ENCODE measurements around the gene ADPRH.
A peak's percentile ranks its signal among the peaks of the same experiment; 100 is the strongest.

ADPRH gene

DNA sequence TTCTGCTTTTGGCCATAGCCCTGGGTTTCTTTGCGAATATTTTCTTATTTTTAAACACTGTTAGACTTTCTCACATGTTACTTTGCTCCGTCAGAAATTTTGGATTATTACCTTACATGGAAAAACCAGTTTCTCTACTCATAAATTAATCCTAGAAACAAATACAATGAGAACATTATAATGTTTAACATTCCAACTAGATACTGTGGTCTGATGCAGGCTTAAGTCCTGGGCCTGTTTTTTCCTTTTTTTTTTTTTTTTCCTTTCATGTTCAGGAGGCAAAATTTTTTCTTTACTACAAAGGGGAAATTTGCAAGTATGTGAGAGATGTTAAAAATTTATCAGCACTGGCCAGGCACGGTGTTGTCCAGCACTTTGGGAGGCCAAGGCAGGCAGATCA, 52.2 kb downstream of the ADPRH start:
- no peak for DNase-seq

DNA sequence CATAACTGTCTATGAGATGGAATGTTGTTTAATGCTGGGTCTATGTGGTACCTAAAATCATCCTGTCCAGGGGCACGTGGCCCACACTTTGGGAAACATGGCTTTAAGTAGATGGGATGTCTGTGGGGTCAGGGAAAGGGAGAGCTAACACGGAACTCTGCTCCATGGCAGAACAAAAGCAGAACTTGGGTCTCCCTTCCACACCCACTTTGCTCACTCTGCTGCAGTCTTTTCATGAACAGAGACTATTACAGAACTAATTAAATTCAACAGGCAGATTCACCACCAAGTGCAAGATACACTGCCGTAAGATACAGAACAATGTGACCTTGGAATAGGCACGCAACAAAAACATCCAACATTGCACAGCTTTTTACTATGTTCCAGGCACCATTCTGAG, 52.9 kb downstream of the ADPRH start:
- DNase-seq: no peak

DNA sequence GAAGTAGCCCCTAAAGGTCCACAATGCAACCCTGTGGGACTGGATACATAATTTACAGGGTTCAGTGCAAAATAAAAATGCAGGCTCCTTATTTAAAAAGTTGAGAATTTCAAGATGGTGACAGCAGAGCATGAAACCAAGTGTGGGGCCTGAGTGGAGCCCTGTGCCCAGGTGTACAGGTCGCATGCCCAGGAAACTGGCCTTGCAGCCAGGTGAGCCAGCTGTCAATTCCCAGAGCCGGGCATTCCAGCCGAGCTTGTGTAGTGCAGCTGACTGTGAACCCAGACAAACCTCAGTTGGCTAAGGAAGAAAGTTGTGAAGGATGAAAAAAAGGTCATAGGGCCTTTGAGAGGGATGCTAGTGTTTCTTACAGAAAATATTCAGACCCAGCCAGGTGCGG, 53.5 kb downstream of the ADPRH start:
- DNase-seq: no peak

DNA sequence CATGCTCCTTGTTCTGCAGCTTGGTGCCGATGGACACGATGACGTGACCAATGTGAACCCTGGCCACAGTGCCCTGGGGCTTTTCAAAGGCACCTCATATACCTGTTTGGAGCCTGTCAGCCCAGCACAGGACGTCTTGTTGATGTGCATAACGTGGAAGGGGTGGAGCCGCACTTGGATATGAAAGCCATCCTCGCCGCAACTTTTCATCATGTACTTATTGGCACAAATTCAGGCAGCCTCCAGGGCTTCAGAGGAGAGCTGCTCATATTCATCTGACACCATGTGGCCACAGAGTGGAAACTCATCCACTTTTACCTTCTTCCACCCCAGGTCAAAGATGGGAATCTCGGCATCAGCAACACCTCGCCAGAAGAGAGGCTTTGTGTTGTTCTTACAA, 56.4 kb downstream of the ADPRH start:
- DNase-seq: peak; percentile 17

DNA sequence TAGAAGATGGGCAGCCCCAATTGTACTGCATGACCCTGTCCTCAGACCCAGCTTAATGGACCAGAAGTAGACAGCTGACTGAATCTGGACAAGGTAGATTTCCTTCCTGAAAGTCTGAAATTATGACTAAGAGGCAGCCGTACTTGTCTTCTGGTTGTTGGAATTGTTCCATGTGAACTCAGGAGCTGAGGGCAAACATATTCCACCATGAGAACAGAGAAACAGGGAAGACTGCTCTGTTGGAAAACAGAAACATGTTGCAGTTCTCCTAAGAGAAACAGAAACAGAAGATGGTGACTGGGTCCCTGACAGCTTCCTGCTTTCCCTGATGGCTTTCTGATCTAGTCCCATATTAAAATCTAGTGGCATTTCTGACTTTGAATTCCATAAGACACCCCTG, 57.0 kb downstream of the ADPRH start:
- DNase-seq: no peak

DNA sequence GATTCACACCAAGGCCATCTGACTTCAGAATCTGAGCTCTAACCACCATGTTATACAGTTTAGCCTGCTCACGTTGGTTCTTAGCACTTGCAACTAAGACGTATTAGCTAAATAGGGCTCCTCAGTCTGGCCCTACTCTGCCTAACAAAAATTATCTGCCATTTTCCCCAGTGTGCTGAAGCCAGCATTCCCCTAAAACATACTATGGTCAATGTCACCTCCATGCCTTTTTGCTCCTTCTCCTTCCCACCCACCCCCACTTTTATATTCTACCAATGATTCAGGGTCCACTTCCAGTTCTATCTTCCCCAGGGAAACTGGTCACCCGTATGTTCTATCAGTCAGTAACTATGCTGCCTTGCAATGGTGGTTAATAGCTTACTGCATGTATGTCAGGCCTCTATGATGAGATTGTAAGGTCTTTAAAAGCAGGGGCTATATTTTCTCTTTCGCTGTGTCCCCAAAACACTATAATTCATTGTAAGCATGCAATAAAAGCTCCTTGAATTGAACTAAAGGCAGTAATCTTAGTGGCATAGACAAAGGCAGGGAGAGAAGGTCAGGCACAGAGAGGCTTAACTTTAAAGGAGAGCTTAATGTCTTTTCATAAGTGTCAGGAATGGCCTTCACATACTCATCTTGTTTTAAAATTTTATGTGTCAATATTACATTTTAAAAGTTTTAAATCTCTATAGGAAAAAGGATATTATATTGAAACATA, 57.8 kb downstream of the ADPRH start:
- DNase-seq: no peak

DNA sequence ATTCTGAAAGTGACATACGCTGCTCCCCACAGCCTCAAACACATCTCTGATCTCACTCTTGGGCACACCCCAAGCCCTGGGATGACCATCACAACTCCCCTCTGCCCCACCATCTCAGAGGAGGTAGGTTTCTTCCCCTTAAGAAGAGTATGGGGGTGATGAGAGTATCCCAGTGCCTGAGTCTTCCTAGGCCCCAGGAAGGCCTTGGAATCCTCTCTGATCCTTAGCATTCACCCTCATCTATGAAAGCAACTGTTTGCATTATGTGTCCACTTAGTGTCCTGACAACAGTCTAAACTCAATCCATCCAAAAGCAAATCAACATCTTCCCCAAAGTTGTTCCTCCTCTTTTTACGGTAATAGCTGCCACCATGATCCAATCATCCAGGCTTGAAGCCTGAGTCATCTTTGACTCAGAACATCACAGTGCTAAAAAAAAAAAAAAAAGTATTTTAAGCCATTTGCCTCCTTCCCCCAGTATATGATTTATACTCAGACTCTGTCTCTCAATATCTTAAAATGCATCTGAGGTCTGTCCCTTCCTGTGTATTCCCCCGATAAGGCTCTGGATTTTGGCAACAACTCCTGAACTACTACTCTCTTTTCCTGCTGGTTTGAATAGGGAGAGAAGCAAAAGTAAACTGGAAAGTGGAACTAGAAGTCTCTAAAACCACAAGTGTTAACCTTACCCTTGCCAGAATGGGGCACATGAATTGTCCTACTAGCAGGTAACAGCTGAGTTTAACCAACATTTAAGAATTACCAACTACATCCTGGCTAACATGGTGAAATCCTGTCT, 58.6 kb downstream of the ADPRH start:
- DNase-seq: peak; percentile 48
